ENCODE measurements around the gene ANKRD17.

Gene ANKRD17

GRCh38 chr4:73247100-73247499 lies 11.5 kb downstream of the ANKRD17 start:
- H3K4me3 ChIP-seq (replicated peaks; ENCODE audit: low read depth, low read length), result no peak overlapping the region
- no peak for DNase-seq (ENCODE audit: low read depth)
- TF ChIP-seq CTCF (IDR thresholded peaks at IDR 0.05; ENCODE audit: low read length, missing control alignments), result no peak

GRCh38 chr4:73245955-73246354 lies 12.6 kb downstream of the ANKRD17 start:
- no peak overlapping the region for H3K4me3 ChIP-seq (replicated peaks; ENCODE audit: low read depth, low read length)
- no peak for TF ChIP-seq CTCF (IDR thresholded peaks at IDR 0.05; ENCODE audit: low read length, missing control alignments)
- DNase-seq (ENCODE audit: low read depth), result no peak

- no peak overlapping the region for H3K4me3 ChIP-seq (replicated peaks; ENCODE audit: low read depth, low read length)
- no peak for DNase-seq (ENCODE audit: low read depth)
- no peak for TF ChIP-seq CTCF (IDR thresholded peaks at IDR 0.05; ENCODE audit: low read length, missing control alignments)
Measured at GRCh38 chr4:73244945-73245601, 13.5 kb downstream of the ANKRD17 start.

GRCh38 chr4:73237044-73237443 lies 21.6 kb downstream of the ANKRD17 start:
- H3K4me3 ChIP-seq (replicated peaks; ENCODE audit: low read depth, low read length), result no peak overlapping the region
- no peak for DNase-seq (ENCODE audit: low read depth)
- TF ChIP-seq CTCF (IDR thresholded peaks at IDR 0.05; ENCODE audit: low read length, missing control alignments), result no peak

- TF ChIP-seq CTCF (IDR thresholded peaks at IDR 0.05; ENCODE audit: low read length, missing control alignments), result no peak
- DNase-seq (ENCODE audit: low read depth), result no peak
- no peak overlapping the region for H3K4me3 ChIP-seq (replicated peaks; ENCODE audit: low read depth, low read length)
Measured at GRCh38 chr4:73236151-73236550, 22.4 kb downstream of the ANKRD17 start.

- TF ChIP-seq CTCF (IDR thresholded peaks at IDR 0.05; ENCODE audit: low read length, missing control alignments), result no peak
- DNase-seq (ENCODE audit: low read depth), result peak; percentile 40
- no peak overlapping the region for H3K4me3 ChIP-seq (replicated peaks; ENCODE audit: low read depth, low read length)
Measured at GRCh38 chr4:73234712-73235111, 23.9 kb downstream of the ANKRD17 start.

Measured in fibroblast of pulmonary artery (primary cell).